ENCODE measurements around the gene RALGDS.

The RALGDS gene

GRCh38 chr9:133149130-133150015 is 28.3 kb upstream of the RALGDS start:
- peak; percentile 83 for DNase-seq

- peak; percentile 50 for DNase-seq
Measured at GRCh38 chr9:133148199-133149129, 27.4 kb upstream of the RALGDS start.

- DNase-seq: peak; percentile 74
Measured at GRCh38 chr9:133147412-133148198, 26.6 kb upstream of the RALGDS start.

- no peak for DNase-seq
Measured at GRCh38 chr9:133146746-133147411, 25.8 kb upstream of the RALGDS start.

GRCh38 chr9:133144904-133145851 is 24.1 kb upstream of the RALGDS start:
- no peak for DNase-seq

GRCh38 chr9:133144142-133144903 is 23.3 kb upstream of the RALGDS start:
- DNase-seq: peak; percentile 96

GRCh38 chr9:133143639-133144141 is 22.6 kb upstream of the RALGDS start:
- no peak for DNase-seq

GRCh38 chr9:133142684-133143622 is 21.9 kb upstream of the RALGDS start:
- peak; percentile 46 for DNase-seq

GRCh38 chr9:133141833-133142595 is 21.0 kb upstream of the RALGDS start:
- DNase-seq: peak; percentile 79

- DNase-seq: no peak
Measured at GRCh38 chr9:133140606-133141005, 19.6 kb upstream of the RALGDS start.

GRCh38 chr9:133140174-133140505 is 19.1 kb upstream of the RALGDS start:
- no peak for DNase-seq

- DNase-seq: no peak
Measured at GRCh38 chr9:133139246-133140173, 18.5 kb upstream of the RALGDS start.

- DNase-seq: peak; percentile 21
Measured at GRCh38 chr9:133137451-133138231, 16.6 kb upstream of the RALGDS start.

- DNase-seq: peak; percentile 84
Measured at GRCh38 chr9:133135146-133135745, 14.2 kb upstream of the RALGDS start.

- peak; percentile 55 for DNase-seq
Measured at GRCh38 chr9:133134388-133135145, 13.5 kb upstream of the RALGDS start.

Data from stimulated activated naive CD4-positive, alpha-beta T cell treated with Interleukin-2 at 50 U/mL for 16 hours (primary cell).